GM23248 (cell line): ENCODE data around the gene REV3L.

ENCODE experiments used
- EZH2 ChIP-seq: fragments of 200-600 bp; sonication (generic); IDR thresholded peaks from 2 replicates; pipeline ENCODE4 v1.6.1; 2018; ENCODE audit warnings: antibody characterized with exemption, mild to moderate bottlenecking; ENCODE audit not compliant: insufficient read depth, poor library complexity, severe bottlenecking
- EZH2phosphoT487 ChIP-seq: fragments of 200-600 bp; sonication (generic); IDR thresholded peaks from 2 replicates; pipeline ENCODE4 v1.6.1; 2018; ENCODE audit warnings: antibody characterized with exemption, moderate library complexity, mild to moderate bottlenecking, low read depth; ENCODE audit not compliant: insufficient read depth

DNA sequence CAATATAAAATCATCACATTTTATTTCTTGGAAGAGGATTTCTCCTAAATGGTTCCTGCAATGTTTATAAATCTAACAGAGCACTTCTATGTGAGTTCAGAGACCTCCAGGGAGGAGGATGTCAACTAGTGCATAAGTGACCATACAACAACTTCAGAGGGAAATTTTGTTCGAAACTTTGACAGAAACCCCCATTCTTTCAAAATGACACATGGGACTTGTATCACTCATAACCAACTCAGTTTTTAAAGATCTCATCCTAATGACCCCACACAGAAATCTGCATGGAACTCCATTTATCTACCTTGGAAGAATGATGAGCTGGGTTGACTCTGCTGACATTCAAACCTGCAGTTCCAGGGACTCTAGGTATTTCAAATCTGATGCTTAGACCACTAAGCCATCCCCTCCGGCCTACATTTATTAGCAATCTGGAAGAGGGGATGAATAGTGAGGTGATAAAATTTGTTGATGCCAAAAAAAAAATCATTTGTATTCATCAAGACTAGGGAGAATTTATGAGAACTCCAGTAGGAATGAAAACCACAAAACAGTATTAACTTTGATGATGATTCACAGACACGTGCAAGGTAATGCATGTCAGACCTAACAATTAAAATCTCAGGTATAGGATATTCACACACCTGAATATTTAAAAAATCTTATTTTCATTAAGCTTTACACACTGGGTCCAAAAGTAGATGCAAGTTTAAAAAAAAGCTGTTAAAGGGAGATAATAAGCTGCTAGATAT is 153.0 kb downstream of the REV3L start:
- TF ChIP-seq EZH2phosphoT487 (no peak), EZH2 (no peak)
